GM18858 (cell line): ENCODE results near the gene PTPRH.
"Not testable (repeated sequence)": the region's sequence is repeated elsewhere in the genome, so short reads cannot be mapped to it uniquely, and the experiment has no call there.

ENCODE experiments used
- ATAC-seq: cut with Tn5 transposase; IDR thresholded peaks from one replicate; pipeline ENCODE4 v1.9.1; 2021; ENCODE audit not compliant: unreplicated experiment

The PTPRH gene

GRCh38 chr19:55186080-55186479 lies 23.2 kb downstream of the PTPRH start:
- ATAC-seq, result no peak

GRCh38 chr19:55181740-55182139 lies 27.6 kb downstream of the PTPRH start:
- ATAC-seq, result no peak

GRCh38 chr19:55179606-55180484 lies 29.5 kb downstream of the PTPRH start, which contains the start of gene SYT5:
SYT5 (minus strand) TSS chr19:55180289; CDS start chr19:55179041, 1,248 bp downstream.
- ATAC-seq, result no peak

GRCh38 chr19:55178781-55179599 lies 30.3 kb downstream of the PTPRH start:
- ATAC-seq, result no peak

- no peak for ATAC-seq
Observed at GRCh38 chr19:55176076-55176475, 33.2 kb downstream of the PTPRH start.

- ATAC-seq, result no peak
Observed at GRCh38 chr19:55175117-55175867, 34.0 kb downstream of the PTPRH start.

GRCh38 chr19:55174425-55175116 lies 34.7 kb downstream of the PTPRH start:
- ATAC-seq, result no peak

- ATAC-seq, result no peak
Observed at GRCh38 chr19:55173714-55174409, 35.4 kb downstream of the PTPRH start.

- no peak for ATAC-seq
Observed at GRCh38 chr19:55173186-55173713, 36.1 kb downstream of the PTPRH start.

- no peak for ATAC-seq
Observed at GRCh38 chr19:55172741-55173140, 36.6 kb downstream of the PTPRH start.

- ATAC-seq, result not testable (repeated sequence)
Observed at GRCh38 chr19:55172318-55172717, 37.0 kb downstream of the PTPRH start.

- ATAC-seq, result no peak
Observed at GRCh38 chr19:55171440-55171839, 37.9 kb downstream of the PTPRH start.

- no peak for ATAC-seq
Observed at GRCh38 chr19:55169136-55169535, 40.2 kb downstream of the PTPRH start.

GRCh38 chr19:55166530-55167268 lies 42.6 kb downstream of the PTPRH start, which contains the start of gene DNAAF3:
DNAAF3 (minus strand) TSS chr19:55166613; CDS start chr19:55166413, 200 bp downstream.
- ATAC-seq, result no peak

- no peak for ATAC-seq
Observed at GRCh38 chr19:55165952-55166529, 43.3 kb downstream of the PTPRH start.

- no peak for ATAC-seq
Observed at GRCh38 chr19:55161571-55162322, 47.6 kb downstream of the PTPRH start.

- ATAC-seq, result no peak
Observed at GRCh38 chr19:55160986-55161365, 48.3 kb downstream of the PTPRH start.
